Iris pigment epithelial cell (primary cell): ENCODE data around the gene ZBED1.

Experiments used
- DNase-seq: peaks from one replicate; pipeline ENCODE4 v3.0.0-alpha.2; 2011; ENCODE audit warnings: low read depth

Gene ZBED1

DNA sequence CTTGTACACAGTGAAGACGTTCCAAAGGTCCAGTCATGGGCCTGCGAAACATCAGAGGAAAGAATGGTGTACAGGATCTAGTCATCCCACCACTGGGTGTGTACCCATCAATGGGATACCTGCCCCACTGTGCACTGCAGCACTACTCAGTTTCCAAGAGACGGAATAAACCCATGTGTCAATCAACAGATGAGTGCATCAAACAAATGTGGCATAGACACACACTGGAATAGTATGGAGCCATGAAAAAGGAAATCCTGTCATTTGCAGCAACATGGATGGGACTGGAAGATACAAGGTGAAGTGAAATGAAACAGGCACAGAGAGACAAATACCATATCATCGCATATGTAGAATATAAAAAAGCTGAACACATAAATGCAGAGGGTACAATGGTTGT is 48.0 kb downstream of the ZBED1 start:
- no peak for DNase-seq

DNA sequence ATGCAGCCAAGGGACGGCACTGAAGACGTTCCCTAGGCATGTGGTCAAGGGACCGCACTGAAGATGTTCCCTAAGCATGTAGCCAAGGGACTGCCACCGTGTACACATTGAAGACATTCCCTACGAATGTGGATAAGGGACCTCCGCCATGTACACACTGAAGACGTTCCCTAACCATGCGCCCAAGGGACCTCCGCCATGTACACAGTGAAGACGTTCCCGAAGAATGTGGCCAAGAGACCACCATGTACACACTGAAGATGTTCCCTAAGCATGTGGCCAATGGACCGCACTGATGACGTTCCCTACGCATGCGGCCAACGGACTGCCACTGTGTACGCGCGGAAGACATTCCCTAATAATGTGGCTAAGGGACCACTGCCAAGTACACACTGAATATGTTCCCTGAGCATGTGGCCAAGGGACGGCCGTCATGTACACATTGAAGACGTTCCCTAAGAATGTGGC is 48.4 kb downstream of the ZBED1 start:
- DNase-seq: no peak

DNA sequence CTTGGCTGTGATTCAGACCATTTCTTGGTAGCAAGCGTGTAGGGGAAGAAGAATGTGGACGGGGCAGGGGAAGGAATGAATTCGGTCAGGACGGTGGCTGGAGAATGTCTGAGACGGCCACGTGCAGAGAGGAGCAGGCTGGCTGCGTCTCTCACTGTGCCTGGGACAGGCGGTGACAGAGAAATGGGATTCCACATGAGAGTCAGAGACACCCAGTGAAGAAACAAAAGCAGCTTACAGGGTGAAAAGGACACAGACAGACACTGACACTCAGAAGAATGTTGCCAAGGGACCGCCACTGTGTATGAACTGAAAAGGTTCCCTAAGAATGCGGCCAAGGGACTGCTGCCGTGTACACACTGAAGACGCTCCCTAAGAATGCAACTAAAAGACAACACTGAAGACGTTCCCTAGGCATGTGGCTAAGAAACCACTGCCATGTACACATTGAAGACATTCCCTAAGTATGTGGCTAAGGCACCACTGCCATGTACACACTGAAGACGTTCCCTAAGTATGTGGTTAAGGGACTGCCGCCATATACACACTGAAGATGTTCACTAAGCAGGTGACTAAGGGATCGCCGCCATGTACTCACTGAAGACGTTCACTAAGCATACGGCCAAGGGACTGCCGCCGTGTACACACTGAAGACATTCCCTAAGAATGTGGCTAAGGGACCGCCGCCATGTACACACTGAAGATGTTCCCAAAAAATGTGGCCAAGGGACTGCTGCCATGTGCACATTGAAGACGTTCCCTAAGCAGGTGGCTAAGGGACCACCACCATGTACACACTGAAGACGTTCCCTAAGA is 49.1 kb downstream of the ZBED1 start:
- DNase-seq: peak; percentile 75

DNA sequence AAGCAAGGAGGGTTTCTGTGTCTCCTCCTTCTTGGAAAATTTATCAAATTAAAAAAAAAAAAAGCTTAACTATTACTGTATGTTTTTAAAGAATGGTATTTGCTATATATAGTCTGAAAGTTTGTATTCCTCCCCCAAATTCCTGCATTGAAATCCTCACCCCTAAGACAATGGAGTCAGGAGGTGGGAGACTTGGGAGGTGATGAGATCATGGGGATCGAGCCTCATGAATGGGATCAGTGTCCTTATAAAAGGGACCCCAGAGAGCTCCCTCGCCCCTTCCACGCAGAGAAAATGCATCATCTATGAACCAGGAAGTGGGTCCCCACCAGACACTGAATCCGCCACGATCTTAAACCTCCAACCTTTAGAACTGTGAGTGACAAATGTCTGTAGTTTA is 50.1 kb downstream of the ZBED1 start:
- DNase-seq: no peak

- DNase-seq: no peak
Observed at GRCh38 chrX:2449135-2449886, 51.5 kb downstream of the ZBED1 start.

GRCh38 chrX:2447484-2447883 is 53.3 kb downstream of the ZBED1 start:
- no peak for DNase-seq

GRCh38 chrX:2446815-2447214 is 54.0 kb downstream of the ZBED1 start:
- DNase-seq: no peak

GRCh38 chrX:2445662-2446623 is 54.8 kb downstream of the ZBED1 start:
- no peak for DNase-seq

GRCh38 chrX:2442694-2443093 is 58.1 kb downstream of the ZBED1 start:
- no peak for DNase-seq

- no peak for DNase-seq
Observed at GRCh38 chrX:2441466-2441865, 59.3 kb downstream of the ZBED1 start.

DNA sequence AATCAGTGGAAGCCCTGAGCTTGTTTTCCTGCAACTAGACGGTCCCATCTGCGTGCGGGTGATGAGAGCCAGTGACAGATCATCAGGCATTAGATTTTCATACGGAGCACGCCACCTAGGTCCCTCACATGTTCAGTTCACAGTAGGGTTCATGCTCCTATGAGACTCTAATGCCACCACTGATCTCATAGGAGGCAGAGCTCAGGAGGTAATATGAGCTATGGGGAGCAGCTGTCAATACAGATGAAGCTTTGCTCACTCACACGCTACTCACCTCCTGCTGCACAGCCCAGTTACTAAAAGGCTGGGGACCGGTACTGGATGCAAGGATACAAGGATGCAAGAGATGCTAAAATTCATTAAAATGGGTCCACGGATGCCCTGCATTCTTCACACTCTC is 61.2 kb downstream of the ZBED1 start:
- DNase-seq: no peak
